Lower leg skin (tissue), 3 donors: ENCODE measurements around the gene HAL.

ENCODE experiments used
- CTCF ChIP-seq, 3 donors: fragments of 450-650 bp; IDR thresholded peaks; one replicate each; pipeline ENCODE4 v1.5.1; 2016; ENCODE audit warnings: antibody characterized with exemption in 3 of 3, mild to moderate bottlenecking in 3 of 3, moderate library complexity in 2 of 3
- POLR2A ChIP-seq, 2 donors: fragments of 450-650 bp; IDR thresholded peaks; one replicate each; pipeline ENCODE4 v1.6.1; 2016 to 2017; ENCODE audit warnings: antibody characterized with exemption in 2 of 2, mild to moderate bottlenecking in 1 of 2, moderate library complexity in 1 of 2

DNA sequence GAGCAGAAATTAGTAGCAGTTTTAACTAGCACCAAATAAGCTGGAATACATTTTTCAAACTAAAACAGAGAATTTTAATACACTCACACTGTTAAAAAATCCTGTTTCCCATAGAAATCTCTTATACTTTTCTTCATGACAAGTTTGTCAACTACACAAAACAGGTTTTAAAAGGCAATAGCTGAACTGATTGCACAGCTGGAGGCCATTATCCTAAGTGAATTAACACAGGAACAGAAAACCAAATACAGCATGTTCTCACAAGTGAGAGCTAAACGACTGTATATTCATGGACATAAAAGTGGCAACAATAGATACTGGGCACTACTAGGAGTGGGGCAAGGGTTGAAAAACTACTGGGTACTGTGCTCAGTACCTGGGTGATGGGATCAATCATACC is 11.6 kb upstream of the HAL start:
- no peak for TF ChIP-seq CTCF (IDR thresholded peaks at IDR 0.05)
- no peak for TF ChIP-seq POLR2A (IDR thresholded peaks at IDR 0.05)
